ENCODE data around the gene AP1G1.

AP1G1 gene

GRCh38 chr16:71722801-71723536 is 85.7 kb downstream of the AP1G1 start (continued):
- no peak for TF ChIP-seq INSM2 (tag by site-specific recombination; IDR thresholded peaks at IDR 0.05)
- peak; percentile 95 for TF ChIP-seq PATZ1 (tag by site-specific recombination; IDR thresholded peaks at IDR 0.05)
- no peak for TF ChIP-seq ZNF701 (tag by site-specific recombination; IDR thresholded peaks at IDR 0.05)
- TF ChIP-seq GLI4 (tag by site-specific recombination; IDR thresholded peaks at IDR 0.05): no peak
- no peak for TF ChIP-seq ZSCAN16 (tag by site-specific recombination; IDR thresholded peaks at IDR 0.05)
- TF ChIP-seq PRDM2 (tag by site-specific recombination; IDR thresholded peaks at IDR 0.05; ENCODE audit: borderline replicate concordance): no peak
- peak; percentile 99 for TF ChIP-seq ZNF561 (tag by site-specific recombination; IDR thresholded peaks at IDR 0.05; ENCODE audit: borderline replicate concordance)
- no peak for TF ChIP-seq ZNF624 (tag by site-specific recombination; IDR thresholded peaks at IDR 0.05)
- no peak for TF ChIP-seq ZSCAN5A (tag by site-specific recombination; IDR thresholded peaks at IDR 0.05)
- TF ChIP-seq PRDM10 (tag by site-specific recombination; IDR thresholded peaks at IDR 0.05): peak; percentile 83
- no peak for TF ChIP-seq ZBTB1 (tag by site-specific recombination; IDR thresholded peaks at IDR 0.05)
- TF ChIP-seq ZNF335 (tag by site-specific recombination; conservative IDR thresholded peaks at IDR 0.05): peak; percentile 92
- TF ChIP-seq ZNF529 (tag by site-specific recombination; IDR thresholded peaks at IDR 0.05; ENCODE audit: insufficient replicate concordance): no peak
- TF ChIP-seq ZNF366 (tag by site-specific recombination; conservative IDR thresholded peaks at IDR 0.05): peak; percentile 66
- TF ChIP-seq ZNF449 (tag by site-specific recombination; IDR thresholded peaks at IDR 0.05): peak; percentile 87
- no peak for TF ChIP-seq BCL6B (tag by site-specific recombination; IDR thresholded peaks at IDR 0.05)
- no peak for TF ChIP-seq ZNF670 (tag by site-specific recombination; IDR thresholded peaks at IDR 0.05; ENCODE audit: low read depth)
- TF ChIP-seq ZFP69B (tag by site-specific recombination; IDR thresholded peaks at IDR 0.05): no peak

All from HEK293 (cell line).